ENCODE results near the gene PCGF1.

- TF ChIP-seq SP1 (IDR thresholded peaks at IDR 0.05): no peak
- no peak for TF ChIP-seq TAF1 (conservative IDR thresholded peaks at IDR 0.05)
- no peak for TF ChIP-seq MAX (IDR thresholded peaks at IDR 0.05)
- TF ChIP-seq GABPA (IDR thresholded peaks at IDR 0.05 in 1 of 2, conservative IDR thresholded peaks at IDR 0.05 in 1 of 2): no peak
- TF ChIP-seq CTCF (IDR thresholded peaks at IDR 0.05; ENCODE audit: low read depth, low read length, missing input control): no peak
- TF ChIP-seq REST (IDR thresholded peaks at IDR 0.05): no peak
- TF ChIP-seq ZBTB33 (IDR thresholded peaks at IDR 0.05): no peak
- no peak for TF ChIP-seq ATF3 (IDR thresholded peaks at IDR 0.05)
- TF ChIP-seq RXRA (IDR thresholded peaks at IDR 0.05): no peak
- TF ChIP-seq JUND (IDR thresholded peaks at IDR 0.05): no peak
- no peak for TF ChIP-seq HNF4G (IDR thresholded peaks at IDR 0.05)
- no peak for TF ChIP-seq YY1 (IDR thresholded peaks at IDR 0.05)
Measured at GRCh38 chr2:74462786-74463105, 44.7 kb downstream of the PCGF1 start.
